PFSK-1 (cell line): Measurements from ENCODE around the gene SLC12A8.

Source experiments
- FOXP2 ChIP-seq: optimal IDR thresholded peaks from 2 replicates; pipeline ENCODE3; 2011; ENCODE audit warnings: borderline replicate concordance, control low read depth, inconsistent platforms; ENCODE audit not compliant: insufficient read depth; ENCODE audit errors: extremely low read length, extremely low read depth
- POLR2AphosphoS5 ChIP-seq: IDR thresholded peaks from 2 replicates; pipeline ENCODE4 v1.6.1; 2012; ENCODE audit warnings: low read depth, mild to moderate bottlenecking, control low read depth, low read length, moderate library complexity
- SIN3A ChIP-seq: IDR thresholded peaks from 2 replicates; pipeline ENCODE4 v1.6.1; 2012; ENCODE audit warnings: mild to moderate bottlenecking, low read length, moderate library complexity, borderline replicate concordance; ENCODE audit not compliant: insufficient read depth
- TAF1 ChIP-seq: IDR thresholded peaks from 2 replicates; pipeline ENCODE4 v1.6.1; 2012; ENCODE audit warnings: low read length, control low read depth, borderline replicate concordance; ENCODE audit not compliant: insufficient read depth
- TF ChIP-seq, protein P1 (sequence below), 2 experiments: IDR thresholded peaks; 2 replicates each; pipeline versions ENCODE4 v1.6.1 to v1.8.0; 2011 to 2012; ENCODE audit warnings: low read depth in 2 of 2, low read length in 2 of 2, control low read depth in 1 of 2, inconsistent platforms in 1 of 2, mild to moderate bottlenecking in 1 of 2, moderate library complexity in 1 of 2; ENCODE audit not compliant: insufficient read depth in 1 of 2

GRCh38 chr3:125144653-125145314 lies 67.8 kb downstream of the SLC12A8 start:
- TF ChIP-seq, protein P1, sequence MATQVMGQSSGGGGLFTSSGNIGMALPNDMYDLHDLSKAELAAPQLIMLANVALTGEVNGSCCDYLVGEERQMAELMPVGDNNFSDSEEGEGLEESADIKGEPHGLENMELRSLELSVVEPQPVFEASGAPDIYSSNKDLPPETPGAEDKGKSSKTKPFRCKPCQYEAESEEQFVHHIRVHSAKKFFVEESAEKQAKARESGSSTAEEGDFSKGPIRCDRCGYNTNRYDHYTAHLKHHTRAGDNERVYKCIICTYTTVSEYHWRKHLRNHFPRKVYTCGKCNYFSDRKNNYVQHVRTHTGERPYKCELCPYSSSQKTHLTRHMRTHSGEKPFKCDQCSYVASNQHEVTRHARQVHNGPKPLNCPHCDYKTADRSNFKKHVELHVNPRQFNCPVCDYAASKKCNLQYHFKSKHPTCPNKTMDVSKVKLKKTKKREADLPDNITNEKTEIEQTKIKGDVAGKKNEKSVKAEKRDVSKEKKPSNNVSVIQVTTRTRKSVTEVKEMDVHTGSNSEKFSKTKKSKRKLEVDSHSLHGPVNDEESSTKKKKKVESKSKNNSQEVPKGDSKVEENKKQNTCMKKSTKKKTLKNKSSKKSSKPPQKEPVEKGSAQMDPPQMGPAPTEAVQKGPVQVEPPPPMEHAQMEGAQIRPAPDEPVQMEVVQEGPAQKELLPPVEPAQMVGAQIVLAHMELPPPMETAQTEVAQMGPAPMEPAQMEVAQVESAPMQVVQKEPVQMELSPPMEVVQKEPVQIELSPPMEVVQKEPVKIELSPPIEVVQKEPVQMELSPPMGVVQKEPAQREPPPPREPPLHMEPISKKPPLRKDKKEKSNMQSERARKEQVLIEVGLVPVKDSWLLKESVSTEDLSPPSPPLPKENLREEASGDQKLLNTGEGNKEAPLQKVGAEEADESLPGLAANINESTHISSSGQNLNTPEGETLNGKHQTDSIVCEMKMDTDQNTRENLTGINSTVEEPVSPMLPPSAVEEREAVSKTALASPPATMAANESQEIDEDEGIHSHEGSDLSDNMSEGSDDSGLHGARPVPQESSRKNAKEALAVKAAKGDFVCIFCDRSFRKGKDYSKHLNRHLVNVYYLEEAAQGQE (IDR thresholded peaks at IDR 0.05; ENCODE audit: insufficient read depth in 1 of 2, low read depth in 2 of 2, low read length in 2 of 2), result no peak
- TF ChIP-seq SIN3A (no peak), TAF1 (no peak), POLR2AphosphoS5 (no peak), FOXP2 (no peak)
